NCI-H146 treated with DMSO at 0.1 percent for 48 hours (cell line): ENCODE measurements around the gene CATSPER1.

Experiments used
- DNase-seq: peaks from one replicate; lab custom pipeline; 2025; ENCODE audit not compliant: unreplicated experiment; lab: John Stamatoyannopoulos, UW

CATSPER1 gene

GRCh38 chr11:66003291-66003690 is 23.0 kb downstream of the CATSPER1 start:
- DNase-seq: no peak

GRCh38 chr11:66002648-66003225 is 23.5 kb downstream of the CATSPER1 start:
- DNase-seq: no peak

DNA sequence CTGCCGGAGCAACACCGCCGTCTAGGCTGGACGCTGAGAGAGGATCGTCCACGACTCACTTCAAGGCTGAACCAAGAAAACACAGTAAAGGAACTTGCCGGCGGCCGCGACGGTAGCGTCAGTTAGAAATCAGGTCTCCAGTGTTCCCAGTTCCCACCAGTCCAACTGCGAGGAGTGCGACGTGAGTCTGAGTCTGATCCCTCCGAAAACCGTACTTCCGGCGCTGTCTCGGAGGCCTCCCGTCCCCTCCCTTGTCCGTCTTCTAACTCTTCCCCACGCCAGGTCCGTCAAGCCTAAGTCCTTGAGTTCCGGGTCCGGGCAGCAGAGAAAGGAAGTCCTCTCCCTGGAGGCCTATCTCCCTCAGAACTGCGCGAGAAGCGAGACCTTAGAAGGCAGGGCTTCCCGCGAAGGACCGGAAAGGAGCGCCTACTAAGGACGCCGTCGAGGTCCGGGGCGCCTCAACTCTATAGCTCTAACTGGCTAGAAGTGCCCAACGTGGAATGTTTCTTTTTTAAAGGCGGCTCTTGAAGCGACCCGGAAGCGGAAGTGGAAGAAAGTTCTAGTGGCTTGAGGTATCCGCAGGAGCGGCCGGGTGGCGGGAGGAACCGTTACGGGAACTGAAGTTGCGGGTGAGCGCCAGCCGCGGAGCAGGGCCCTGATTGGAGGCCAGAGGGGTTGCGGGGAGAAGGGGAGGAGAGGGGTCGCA is 24.2 kb downstream of the CATSPER1 start, which contains the start of the genes BANF1 and EIF1AD:
Gene BANF1, plus strand, starts transcription at position 562 of the 706 bp plus-strand sequence. CDS start 748 bp downstream, outside the sequence.
Gene EIF1AD, minus strand, starts transcription at position 216 of the 706 bp plus-strand sequence. CDS start 1,768 bp downstream, outside the sequence.
- peak; percentile 96 for DNase-seq

DNA sequence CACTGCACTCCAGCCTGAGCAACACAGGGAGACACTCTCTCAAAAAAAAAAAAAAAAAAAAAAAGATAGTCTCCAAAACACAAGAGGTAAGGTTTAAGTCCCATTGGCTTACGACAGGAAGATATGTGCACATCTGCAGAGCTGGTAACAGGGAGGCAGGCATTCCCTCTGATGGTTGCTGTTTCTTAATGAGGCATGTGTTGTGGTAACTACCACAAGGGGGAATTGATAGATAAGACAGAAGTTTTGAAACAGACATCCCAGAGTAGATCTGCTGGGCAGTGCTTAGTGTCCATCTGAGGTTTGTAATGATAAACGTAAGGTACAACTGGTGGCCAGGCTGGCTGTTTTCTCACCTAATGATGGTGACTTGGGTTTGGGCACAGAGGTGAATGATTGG is 29.0 kb downstream of the CATSPER1 start:
- DNase-seq: no peak

DNA sequence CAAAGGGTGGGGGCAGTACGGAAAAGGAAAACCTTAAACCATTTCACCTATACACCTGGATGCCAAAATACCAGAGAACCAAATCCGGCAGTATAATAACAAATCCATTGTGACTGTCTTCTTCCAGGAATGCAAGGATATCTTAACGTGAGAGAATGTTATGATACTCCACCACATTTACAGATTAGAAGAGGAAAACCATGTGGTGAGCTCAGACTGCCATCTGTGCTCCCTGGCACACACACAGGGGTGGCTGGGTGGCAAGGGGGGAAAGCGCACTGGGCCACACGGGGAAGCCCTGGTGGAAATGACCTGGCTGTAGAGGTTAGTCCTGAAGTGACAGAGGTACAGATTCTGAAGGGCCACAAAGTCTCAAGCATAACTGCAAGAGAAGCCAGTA is 34.2 kb downstream of the CATSPER1 start:
- DNase-seq: no peak

- DNase-seq: peak; percentile 87
These were observed 37.3 kb downstream of the CATSPER1 start for GRCh38 chr11:65988791-65989592.

DNA sequence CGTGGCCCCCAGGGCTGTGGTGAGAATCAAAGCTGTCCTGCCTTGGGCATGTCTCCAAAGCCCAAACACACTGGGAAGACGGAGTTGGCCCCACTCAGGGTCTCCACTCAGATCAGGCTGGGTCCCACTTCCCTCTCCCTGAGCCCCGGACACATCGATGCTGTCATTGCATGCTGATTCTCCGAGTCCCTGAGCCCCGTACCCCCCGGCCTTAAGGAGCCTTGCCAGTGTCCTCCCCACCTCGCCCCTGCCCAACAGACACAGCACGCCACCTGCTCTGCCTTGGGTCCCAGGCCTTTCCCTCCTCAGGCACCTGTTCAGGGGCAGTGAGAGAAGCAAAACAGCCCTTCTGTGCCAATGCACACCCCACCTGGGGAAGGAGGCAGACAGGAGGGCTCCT is 38.9 kb downstream of the CATSPER1 start:
- DNase-seq: no peak

- no peak for DNase-seq
These were observed 42.7 kb downstream of the CATSPER1 start for GRCh38 chr11:65983589-65983987.

GRCh38 chr11:65982824-65983588 is 43.3 kb downstream of the CATSPER1 start:
- no peak for DNase-seq

DNA sequence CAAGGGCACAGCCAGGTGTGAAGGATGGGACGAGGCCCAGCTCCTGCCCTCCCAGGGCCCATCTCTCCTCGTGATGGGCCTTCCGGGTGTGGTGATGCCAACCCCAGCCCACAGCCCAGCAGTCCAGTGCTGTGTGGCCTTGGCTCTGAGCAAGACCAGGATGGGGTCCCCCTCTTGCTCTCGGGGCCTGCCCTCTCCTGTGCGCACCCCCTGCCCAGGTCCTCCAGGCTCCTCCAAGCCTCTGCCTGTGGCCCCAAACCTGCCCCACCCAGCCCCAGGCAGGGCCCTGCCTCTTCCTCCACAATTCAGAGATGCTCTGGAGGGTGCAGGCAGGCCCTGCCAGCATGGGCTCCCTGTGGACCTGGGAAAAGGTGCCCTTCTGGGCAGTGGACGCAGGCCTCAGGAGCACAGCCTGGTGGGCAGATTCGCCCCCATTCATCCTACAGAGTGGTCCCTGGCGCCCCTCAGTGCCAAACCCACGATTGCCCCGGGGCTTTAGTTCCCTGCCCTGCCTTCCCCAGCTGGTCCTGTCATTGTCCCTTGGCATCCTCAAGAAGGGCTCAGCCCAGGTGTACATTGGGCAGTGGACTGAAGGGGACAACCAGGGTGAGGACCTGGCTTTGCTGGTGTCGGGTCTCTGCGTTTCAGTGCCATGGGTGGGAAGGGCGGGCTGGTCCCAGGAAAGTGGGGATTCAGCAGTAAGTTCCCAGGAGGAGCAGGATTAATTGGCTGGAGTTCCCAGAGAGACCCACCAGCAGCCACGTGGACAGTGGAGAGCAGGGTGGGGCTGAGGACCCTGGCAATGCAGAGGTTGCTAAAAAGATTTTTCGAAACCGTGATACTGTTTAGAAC is 44.1 kb downstream of the CATSPER1 start:
- no peak for DNase-seq

DNA sequence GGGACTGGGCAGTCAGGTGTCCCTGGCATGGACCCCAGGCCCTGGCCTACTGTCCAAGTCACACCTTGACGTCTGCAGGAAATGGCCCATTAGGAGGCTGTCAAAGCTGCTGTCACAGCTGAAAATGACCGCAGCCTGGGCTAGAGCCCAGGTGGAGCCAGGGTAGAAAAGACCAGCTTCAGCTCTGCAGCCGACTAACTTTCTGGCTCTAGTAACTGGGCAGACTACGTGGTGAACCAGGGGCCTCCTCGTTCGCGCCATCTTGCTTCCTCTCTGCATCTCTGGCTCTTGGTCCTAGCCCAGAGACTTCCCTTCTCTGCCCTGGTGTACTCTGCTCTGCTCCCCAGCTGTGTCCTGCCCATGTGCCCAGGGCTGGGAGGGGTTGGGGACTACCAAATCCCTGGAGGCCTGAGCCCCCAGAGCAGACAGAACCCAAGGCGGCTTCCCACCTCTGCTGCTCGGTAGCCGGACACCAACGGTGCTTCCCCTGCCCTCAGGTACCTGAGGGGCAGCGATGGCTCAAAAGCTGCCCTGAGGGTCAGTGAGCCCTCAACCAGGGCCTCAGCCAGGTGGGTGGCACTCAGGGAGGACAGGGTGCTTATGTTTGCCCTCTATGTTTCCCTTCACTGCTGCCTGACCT is 45.1 kb downstream of the CATSPER1 start:
- no peak for DNase-seq

GRCh38 chr11:65979261-65979759 is 47.0 kb downstream of the CATSPER1 start:
- no peak for DNase-seq

GRCh38 chr11:65978391-65979238 is 47.7 kb downstream of the CATSPER1 start:
- DNase-seq: no peak

DNA sequence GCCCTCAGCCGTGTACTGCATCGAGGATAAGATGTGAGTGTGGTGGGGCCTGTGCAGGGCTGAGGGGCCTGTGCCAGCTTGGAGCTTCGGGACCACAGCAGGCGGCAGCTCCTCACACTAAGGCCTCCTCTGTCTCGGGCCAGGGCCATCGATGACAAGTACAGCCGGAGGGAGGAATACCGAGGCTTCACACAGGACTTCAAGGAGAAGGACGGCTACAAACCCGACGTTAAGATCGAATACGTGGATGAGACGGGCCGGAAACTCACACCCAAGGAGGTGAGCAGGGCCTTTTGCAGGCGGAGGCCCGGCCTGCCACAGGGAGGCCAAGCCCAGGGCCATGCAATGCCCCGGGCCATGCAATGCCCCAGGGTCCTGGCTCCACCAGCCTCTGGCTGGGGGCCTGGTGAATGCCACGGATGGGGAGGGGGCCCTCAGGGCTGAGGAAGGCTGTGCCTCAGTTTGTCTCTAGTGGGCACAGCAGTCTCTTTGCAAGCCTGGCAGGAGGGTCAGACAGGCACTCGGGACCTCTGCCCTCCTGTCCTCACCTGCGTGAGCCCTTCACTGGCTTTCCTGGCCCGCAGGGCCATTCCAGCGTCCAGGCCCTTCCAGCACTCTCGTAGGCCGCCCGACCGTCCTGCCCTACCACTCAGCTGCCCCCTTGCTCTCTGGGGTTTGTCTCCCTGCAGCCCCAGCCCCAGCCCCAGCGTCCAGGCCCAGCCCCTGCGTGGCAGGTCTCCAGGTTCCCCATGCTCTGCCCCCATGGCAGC is 48.5 kb downstream of the CATSPER1 start:
- no peak for DNase-seq

DNA sequence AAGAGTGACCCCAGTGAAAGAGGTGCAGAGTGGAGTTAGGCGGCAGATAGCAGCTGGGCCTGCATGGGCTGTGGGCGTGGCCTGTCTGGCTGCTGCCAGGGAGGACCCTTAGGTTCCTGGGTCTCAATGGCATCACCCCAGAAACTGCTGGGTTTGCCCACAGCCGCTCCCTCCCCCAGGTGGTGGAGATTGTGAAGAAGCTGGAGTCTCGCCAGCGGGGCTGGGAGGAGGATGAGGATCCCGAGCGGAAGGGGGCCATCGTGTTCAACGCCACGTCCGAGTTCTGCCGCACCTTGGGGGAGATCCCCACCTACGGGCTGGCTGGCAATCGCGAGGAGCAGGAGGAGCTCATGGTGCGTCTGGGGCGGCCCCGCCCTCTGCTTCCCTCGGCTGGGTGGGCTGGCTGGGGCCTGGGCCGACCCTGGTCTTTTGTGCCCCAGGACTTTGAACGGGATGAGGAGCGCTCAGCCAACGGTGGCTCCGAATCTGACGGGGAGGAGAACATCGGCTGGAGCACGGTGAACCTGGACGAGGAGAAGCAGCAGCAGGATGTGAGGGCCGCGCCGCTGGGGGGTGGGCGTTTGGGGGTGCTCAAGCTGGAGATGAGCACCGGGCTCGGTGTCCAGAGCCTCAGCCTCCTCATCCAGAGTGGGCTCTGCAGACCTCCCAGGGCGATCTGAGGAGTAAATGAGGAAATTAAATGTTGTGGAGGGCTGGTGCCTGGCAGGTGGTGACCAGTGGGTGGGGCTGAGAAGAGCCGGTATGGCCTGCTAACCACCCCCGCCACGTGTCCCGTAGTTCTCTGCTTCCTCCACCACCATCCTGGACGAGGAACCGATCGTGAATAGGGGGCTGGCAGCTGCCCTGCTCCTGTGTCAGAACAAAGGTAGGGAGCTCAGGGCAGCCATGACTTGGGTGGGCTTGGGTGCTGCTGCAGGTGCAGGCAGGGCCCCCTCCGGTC is 49.8 kb downstream of the CATSPER1 start:
- no peak for DNase-seq

DNA sequence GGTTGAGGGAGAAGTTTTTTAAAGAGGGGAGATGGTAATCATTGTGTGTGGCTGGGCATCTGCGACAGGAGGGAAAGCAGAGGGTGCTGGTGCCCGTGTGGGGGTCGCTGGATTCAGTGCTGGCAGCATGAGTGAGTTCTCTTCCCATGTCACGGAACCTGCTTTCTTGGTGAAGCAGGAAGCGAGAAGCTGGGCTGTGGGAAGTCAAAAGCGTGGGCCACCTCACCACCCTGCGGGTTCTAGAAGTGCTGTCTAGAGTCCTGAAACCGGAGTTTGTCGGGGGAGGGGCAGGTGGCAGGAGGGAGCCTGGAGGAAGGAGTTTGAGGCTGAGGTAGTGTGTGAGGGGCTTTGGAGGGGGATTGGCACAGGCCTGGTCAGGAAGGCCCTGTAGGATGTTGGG is 50.5 kb downstream of the CATSPER1 start:
- no peak for DNase-seq
